ENCODE measurements around the gene MPP2.

DNA sequence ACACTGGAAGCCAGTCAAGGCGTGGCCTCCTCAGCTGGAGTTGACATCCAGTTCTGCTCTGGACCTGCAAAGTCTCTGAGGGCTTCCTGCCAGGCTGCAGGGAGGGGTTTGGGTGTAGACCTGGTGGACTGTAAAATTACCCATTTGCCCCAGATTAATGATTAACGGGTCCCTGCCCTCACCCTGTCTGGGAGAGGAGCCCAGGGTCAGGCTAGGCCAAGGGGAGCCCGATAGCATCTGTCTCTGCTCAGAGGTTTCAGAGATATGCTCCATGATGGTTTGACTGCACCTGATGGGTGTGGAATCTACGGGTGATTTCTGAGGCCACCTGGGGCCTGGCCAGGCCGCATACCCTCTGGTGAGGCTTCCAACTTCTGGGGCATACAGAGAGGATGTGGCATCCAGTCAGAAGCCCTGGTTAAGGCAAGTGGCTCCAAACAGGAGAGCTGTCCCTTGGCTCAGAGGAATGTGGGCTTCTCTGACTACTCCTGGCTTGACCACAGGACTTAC, 23.8 kb upstream of the MPP2 start:
- TF ChIP-seq POLR2A (IDR thresholded peaks at IDR 0.05; ENCODE audit: low read length) (no peak), GATA1 (IDR thresholded peaks at IDR 0.05; ENCODE audit: low read depth, low read length) (no peak)
